Measurements from ENCODE around the gene TNNI2.

Gene TNNI2

DNA sequence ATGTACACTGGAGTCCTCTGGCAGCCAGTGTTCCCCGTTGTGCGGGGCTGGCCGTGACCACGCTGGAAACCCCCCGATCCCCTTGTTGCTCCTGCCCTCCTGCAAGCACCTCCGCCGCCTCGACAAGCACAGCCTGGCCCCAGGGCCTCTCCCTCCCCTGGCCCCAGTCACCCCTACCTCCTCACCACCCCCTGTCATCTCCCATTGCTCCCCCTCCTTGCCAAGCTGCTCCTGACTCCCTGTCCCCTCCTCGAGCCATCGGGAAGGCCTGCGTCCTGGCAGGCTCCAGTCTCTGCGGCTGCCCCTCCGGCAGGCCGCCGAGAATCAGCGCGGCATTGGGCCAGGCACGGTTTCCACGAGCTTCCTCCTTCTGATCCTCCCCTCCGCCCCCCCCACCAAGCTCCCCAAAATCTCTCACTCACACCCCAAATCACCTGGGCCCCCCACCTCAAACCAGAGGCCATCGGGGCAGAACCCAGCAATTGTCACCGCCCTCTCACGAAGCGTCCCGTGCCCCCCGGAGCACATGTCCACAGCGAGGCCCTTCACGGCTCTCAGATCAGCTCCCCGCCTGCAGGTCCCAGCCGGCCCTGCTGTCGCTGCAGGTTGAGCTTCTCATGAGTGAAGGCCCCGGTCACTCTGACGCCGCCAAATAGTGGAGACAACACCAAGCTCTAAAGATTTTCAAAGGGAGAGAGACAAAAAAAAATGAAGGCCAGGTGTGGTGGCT, 8.4 kb downstream of the TNNI2 start:
- DNase-seq, result no peak

- DNase-seq, result no peak
Measured at GRCh38 chr11:1847926-1848639, 9.3 kb downstream of the TNNI2 start.

- DNase-seq, result no peak
Measured at GRCh38 chr11:1848640-1849430, 10.1 kb downstream of the TNNI2 start.

GRCh38 chr11:1851468-1852180, 12.8 kb downstream of the TNNI2 start:
- DNase-seq, result no peak

GRCh38 chr11:1852271-1852876, 13.6 kb downstream of the TNNI2 start:
- no peak for DNase-seq

DNA sequence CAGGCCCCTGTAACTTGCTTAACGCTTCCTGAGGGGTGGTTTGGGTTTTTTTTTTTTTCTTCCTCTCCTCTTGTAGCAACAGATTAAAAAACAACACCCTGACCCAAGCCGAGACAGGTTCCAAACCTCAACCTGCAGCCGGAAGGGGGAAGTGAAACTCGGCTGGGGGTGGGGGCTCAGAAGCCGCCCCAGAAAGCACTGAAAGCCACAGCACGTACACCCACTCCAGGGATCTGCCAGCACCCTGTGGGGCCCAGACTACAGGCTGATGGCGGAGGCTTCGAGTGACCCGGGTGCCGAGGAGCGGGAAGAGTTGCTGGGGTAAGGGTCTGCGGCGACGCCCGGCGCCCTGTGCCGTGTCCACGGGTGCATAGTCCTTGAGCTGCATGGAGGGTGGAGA, 14.1 kb downstream of the TNNI2 start, which contains the start of gene LSP1:
LSP1 (plus strand) TSS at position 208 of the 400 bp plus-strand sequence; CDS start at position 269, 61 bp downstream.
- DNase-seq, result no peak

DNA sequence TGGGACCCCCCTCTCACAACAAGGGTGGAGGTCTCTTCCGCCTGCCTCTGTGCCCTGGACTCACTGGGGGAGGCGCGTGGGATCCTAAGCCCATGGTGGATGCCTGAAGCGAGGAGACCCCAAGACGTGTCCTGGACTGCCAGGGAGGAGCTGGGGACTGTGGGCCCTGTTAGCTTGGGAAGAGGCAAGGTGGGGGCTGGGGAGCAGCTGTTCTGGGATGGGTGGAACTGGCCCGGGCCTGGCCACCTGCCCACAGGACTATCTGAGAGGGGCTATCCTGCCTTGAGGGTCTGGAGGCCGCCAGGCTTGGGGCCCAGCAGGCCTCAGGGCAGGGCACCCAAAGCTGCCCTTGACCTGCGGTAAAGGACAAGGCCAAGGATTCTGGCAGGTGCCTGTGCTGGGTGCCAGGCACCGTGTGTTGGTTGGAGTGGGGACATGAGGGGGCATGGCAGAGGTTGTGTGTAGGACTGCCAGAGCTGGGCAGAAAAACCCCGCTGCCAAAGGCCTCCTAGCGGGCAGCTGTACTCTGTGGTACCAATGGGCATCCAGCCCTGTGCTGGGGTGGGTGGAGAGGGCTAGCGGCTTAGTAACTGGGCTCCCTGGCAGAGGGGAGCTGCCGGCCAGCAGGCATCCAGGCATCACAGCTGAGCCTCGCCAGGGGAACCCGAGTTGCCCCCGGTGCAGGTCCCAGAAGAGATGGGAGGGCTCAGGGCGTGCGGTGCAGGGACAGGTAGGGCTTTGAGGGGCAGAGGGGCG, 14.8 kb downstream of the TNNI2 start:
- DNase-seq, result no peak

GRCh38 chr11:1854132-1854948, 15.6 kb downstream of the TNNI2 start:
- no peak for DNase-seq

GRCh38 chr11:1854949-1855885, 16.4 kb downstream of the TNNI2 start:
- DNase-seq, result no peak

- no peak for DNase-seq
Measured at GRCh38 chr11:1855886-1856265, 17.1 kb downstream of the TNNI2 start.

- DNase-seq, result no peak
Measured at GRCh38 chr11:1856306-1857005, 17.7 kb downstream of the TNNI2 start.

GRCh38 chr11:1857064-1857463, 18.3 kb downstream of the TNNI2 start:
- DNase-seq, result no peak

DNA sequence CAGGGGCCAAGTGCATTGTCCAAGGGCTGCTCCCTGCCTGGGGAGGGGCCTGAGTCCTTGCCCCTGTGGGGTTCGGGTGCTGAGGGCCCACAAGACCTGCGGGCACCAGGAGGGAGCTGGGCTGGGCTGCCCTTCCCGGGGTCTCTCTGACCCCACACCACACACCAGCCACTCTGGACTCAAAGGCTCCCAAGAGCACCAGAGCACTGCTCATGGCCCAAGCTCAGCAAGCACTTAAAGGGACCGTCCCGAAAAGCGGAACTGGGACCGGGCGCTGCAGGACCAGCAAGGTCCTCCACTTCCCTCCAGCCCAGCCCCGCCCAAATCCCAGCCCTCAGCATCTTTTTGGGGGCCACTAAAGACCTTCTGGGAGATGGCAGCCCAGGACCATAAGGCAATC, 19.4 kb downstream of the TNNI2 start:
- no peak for DNase-seq

- no peak for DNase-seq
Measured at GRCh38 chr11:1858576-1858975, 19.8 kb downstream of the TNNI2 start.

GRCh38 chr11:1859004-1859403, 20.2 kb downstream of the TNNI2 start:
- DNase-seq, result no peak

DNA sequence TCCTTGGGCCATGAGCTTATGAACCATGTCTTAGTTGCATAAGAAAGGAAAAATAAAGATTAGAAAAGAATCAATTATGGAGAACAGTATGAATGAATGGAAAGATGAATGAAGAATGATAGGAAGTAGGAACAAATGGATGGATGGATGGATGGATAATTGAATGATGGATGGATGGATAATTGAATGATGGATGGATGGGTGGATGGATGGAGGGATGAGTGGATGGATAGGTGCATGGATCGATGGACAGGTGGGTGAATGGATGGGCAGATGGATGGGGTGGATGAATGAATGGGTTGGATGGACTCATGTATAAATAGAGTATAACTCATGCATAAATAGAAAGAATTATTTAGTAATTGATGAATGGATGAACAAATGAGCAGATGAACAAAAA, 21.3 kb downstream of the TNNI2 start:
- no peak for DNase-seq

DNA sequence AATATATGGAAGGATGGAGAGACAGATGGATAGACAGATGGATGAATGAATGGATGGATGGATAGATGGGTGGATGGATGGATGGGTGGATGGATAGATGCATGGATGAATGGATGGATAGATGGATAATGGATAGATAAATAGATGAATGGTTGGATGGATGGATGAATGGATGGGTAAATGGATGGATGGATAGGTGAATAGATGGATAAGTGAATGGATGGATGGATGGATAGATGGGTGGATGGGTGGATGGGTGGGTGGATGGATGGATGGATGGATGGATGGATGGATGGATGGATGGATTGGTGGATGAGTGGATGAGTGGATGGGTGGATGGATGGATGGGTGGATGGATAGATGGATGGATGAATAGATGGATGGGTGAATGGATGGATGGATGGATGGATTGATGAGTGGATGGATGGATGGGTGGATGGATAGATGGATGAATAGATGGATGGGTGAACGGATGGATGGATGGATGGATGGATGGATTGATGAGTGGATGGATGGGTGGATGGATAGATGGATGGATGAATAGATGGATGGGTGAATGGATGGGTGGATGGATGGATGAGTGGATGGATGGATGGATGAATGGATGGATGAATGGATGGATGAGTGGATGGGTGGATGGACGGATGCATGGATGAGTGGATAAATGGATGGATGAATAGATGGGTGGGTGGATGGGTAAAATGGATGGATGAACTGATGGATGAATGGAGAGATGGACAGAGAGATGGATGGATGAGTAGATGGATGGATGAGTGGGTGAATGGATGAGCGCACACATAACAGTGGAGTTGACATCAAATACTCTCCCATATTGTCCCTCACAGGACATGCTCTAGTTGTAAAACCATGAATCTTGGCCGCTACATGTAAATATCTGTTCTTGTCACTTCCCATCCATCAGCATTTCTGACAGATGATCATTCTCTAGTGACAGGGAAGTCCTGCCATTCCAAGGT, 22.9 kb downstream of the TNNI2 start:
- no peak for DNase-seq

All from NCI-H2171 treated with DMSO at 0.1 percent for 48 hours (cell line).